Vagina (tissue), 2 donors: ENCODE data around the gene ALG9. TPM values are rescaled to one million over a fixed set of nuclear protein-coding genes. Genes with fewer than 3 reads are reported as not detected.
"Not testable (repeated sequence)": the region's sequence is repeated elsewhere in the genome, so short reads cannot be mapped to it uniquely, and the experiment has no call there.

Experiments used
- DNase-seq, 2 donors: peaks; one replicate each; pipeline ENCODE4 v3.0.0-alpha.2; 2017; ENCODE audit errors: extremely low spot score in 2 of 2
- H3K27ac ChIP-seq: fragments of 200-600 bp; sonication (generic); one replicate; pipeline ENCODE4 v1.5.1; 2019
- H3K27me3 ChIP-seq: fragments of 200-600 bp; sonication (generic); one replicate; pipeline ENCODE4 v1.5.1; 2019
- H3K36me3 ChIP-seq, 2 donors: fragments of 200-600 bp; sonication (generic); one replicate each; pipeline ENCODE4 v1.5.1; 2017 to 2019
- H3K4me1 ChIP-seq: fragments of 200-600 bp; sonication (generic); one replicate; pipeline ENCODE4 v1.5.1; 2019
- H3K4me3 ChIP-seq, 2 donors: fragments of 200-600 bp; sonication (generic); 1 replicate in 1 of 2; 2 replicates in 1 of 2; pipeline ENCODE4 v1.5.1; 2016 to 2019
- H3K9me3 ChIP-seq: fragments of 200-600 bp; sonication (generic); one replicate; pipeline ENCODE4 v1.5.1; 2019
- CTCF ChIP-seq, 3 experiments: fragments of 450-650 bp in 2 of 3; fragments of 200-600 bp in 1 of 3; sonication (generic) in 1 of 3; IDR thresholded peaks; one replicate each; pipeline ENCODE4 v1.5.1; 2017 to 2019; ENCODE audit warnings: antibody characterized with exemption in 3 of 3, mild to moderate bottlenecking in 2 of 3, moderate library complexity in 2 of 3
- POLR2A ChIP-seq, 2 donors: fragments of 450-650 bp; IDR thresholded peaks; one replicate each; pipeline ENCODE4 v1.6.1; 2017; ENCODE audit warnings: antibody characterized with exemption in 2 of 2, mild to moderate bottlenecking in 2 of 2, moderate library complexity in 2 of 2
- POLR2AphosphoS5 ChIP-seq, 2 donors: sonication (generic); formaldehyde crosslinking; IDR thresholded peaks; one replicate each; pipeline ENCODE4 v1.9.0; 2017; ENCODE audit warnings: antibody characterized with exemption in 2 of 2, mild to moderate bottlenecking in 2 of 2, low read depth in 1 of 2; ENCODE audit not compliant: insufficient read depth in 1 of 2
- intact Hi-C: fragments of 100-400 bp; cut with DNase I; formaldehyde crosslinking; loops from one replicate; pipeline ENCODE4 v1.15.1; 2023
- total RNA-seq: library from RNA; depleted of rRNA; stranded (reverse); fragments of >200 nt; gene quantifications from one replicate; pipeline ENCODE4 v1.2.3, GENCODE V29; 2016

The ALG9 gene
- total RNA-seq, 1 donor from 2014 or later: 31.7 TPM

- Histone ChIP-seq H3K27ac (no peak overlapping the region), H3K4me3 (no peak overlapping the region), H3K9me3 (no peaks in the 10 kb centered on the region), H3K27me3 (no peaks in the 10 kb centered on the region), H3K4me1 (no peaks in the 10 kb centered on the region), H3K36me3 (no peaks in the 10 kb centered on the region)
- no peak for DNase-seq
- intact Hi-C loops: loop anchor here (2.0 to 5.0 kb wide), 2 partner anchors 65 to 181 kb away; no protein-coding TSS in a partner anchor
- peak; percentile 51 to 90 (median 84) for TF ChIP-seq CTCF (IDR thresholded peaks at IDR 0.05)
- TF ChIP-seq POLR2A (IDR thresholded peaks at IDR 0.05): no peak
- TF ChIP-seq POLR2AphosphoS5 (IDR thresholded peaks at IDR 0.05; ENCODE audit: insufficient read depth in 1 of 2, low read depth in 1 of 2): peak in 1 of 2 donors; percentile 71
Measured at GRCh38 chr11:111777094-111778046, 94.0 kb downstream of the ALG9 start.

GRCh38 chr11:111776398-111777093 lies 94.8 kb downstream of the ALG9 start:
- TF ChIP-seq CTCF (IDR thresholded peaks at IDR 0.05): no peak
- TF ChIP-seq POLR2AphosphoS5 (IDR thresholded peaks at IDR 0.05; ENCODE audit: insufficient read depth in 1 of 2, low read depth in 1 of 2): no peak
- TF ChIP-seq POLR2A (IDR thresholded peaks at IDR 0.05): no peak
- H3K4me3 ChIP-seq: no peak overlapping the region
- H3K9me3 ChIP-seq: no peaks in the 10 kb centered on the region
- H3K36me3 ChIP-seq: no peaks in the 10 kb centered on the region
- intact Hi-C loops: loop anchor here (2.0 to 5.0 kb wide), 2 partner anchors 66 to 180 kb away; no protein-coding TSS in a partner anchor
- no peak overlapping the region for H3K27ac ChIP-seq
- H3K4me1 ChIP-seq: no peaks in the 10 kb centered on the region
- DNase-seq: no peak
- H3K27me3 ChIP-seq: no peaks in the 10 kb centered on the region

- TF ChIP-seq POLR2A (IDR thresholded peaks at IDR 0.05): no peak
- TF ChIP-seq POLR2AphosphoS5 (IDR thresholded peaks at IDR 0.05; ENCODE audit: insufficient read depth in 1 of 2, low read depth in 1 of 2): no peak
- no peak for TF ChIP-seq CTCF (IDR thresholded peaks at IDR 0.05)
- intact Hi-C loops: loop anchor here (5.0 kb wide), 1 partner anchor 67 kb away; no protein-coding TSS in a partner anchor
- Histone ChIP-seq H3K4me1 (no peaks in the 10 kb centered on the region), H3K27ac (no peak overlapping the region), H3K4me3 (no peak overlapping the region), H3K9me3 (no peaks in the 10 kb centered on the region), H3K36me3 (no peaks in the 10 kb centered on the region), H3K27me3 (no peaks in the 10 kb centered on the region)
- DNase-seq: no peak
Measured at GRCh38 chr11:111774955-111775710, 96.2 kb downstream of the ALG9 start.

GRCh38 chr11:111772535-111772934 lies 98.8 kb downstream of the ALG9 start:
- no peak for TF ChIP-seq POLR2A (IDR thresholded peaks at IDR 0.05)
- TF ChIP-seq CTCF (IDR thresholded peaks at IDR 0.05): no peak
- no peak for TF ChIP-seq POLR2AphosphoS5 (IDR thresholded peaks at IDR 0.05; ENCODE audit: insufficient read depth in 1 of 2, low read depth in 1 of 2)
- Histone ChIP-seq H3K36me3 (no peaks in the 10 kb centered on the region), H3K27ac (no peak overlapping the region), H3K9me3 (no peaks in the 10 kb centered on the region), H3K4me1 (peaks cover 1% of the 10 kb centered on the region), H3K27me3 (no peaks in the 10 kb centered on the region), H3K4me3 (no peak overlapping the region)
- intact Hi-C loops: no loop called here
- DNase-seq: no peak

GRCh38 chr11:111771205-111771604 lies 100.2 kb downstream of the ALG9 start:
- H3K9me3 ChIP-seq, H3K27me3 ChIP-seq, intact Hi-C loops, DNase-seq, H3K27ac ChIP-seq, H3K4me3 ChIP-seq, H3K36me3 ChIP-seq: not testable (repeated sequence)
- H3K4me1 ChIP-seq: peaks cover 11% of the 10 kb centered on the region
